Tibial nerve (tissue), 4 donors: Measurements from ENCODE around the gene OR6K2. TPM values are rescaled to one million over a fixed set of nuclear protein-coding genes. Genes with fewer than 3 reads are reported as not detected.

ENCODE experiments used
- DNase-seq, 2 donors: peaks; one replicate each; pipeline ENCODE4 v3.0.0-alpha.2; 2019; ENCODE audit warnings: low spot score in 2 of 2
- H3K27ac ChIP-seq, 4 donors: fragments of 200-600 bp; sonication (generic) in 3 of 4; one replicate each; pipeline ENCODE4 v1.5.1; 2017 to 2019; ENCODE audit warnings: mild to moderate bottlenecking in 1 of 4
- H3K27me3 ChIP-seq, 2 donors: fragments of 200-600 bp; sonication (generic) in 1 of 2; one replicate each; pipeline versions ENCODE4 v1.5.1 to v1.6.0; 2017 to 2019
- H3K36me3 ChIP-seq, 3 donors: fragments of 200-600 bp; sonication (generic); one replicate each; pipeline ENCODE4 v1.5.1; 2018 to 2019
- H3K4me1 ChIP-seq, 4 donors: fragments of 200-600 bp; sonication (generic) in 3 of 4; one replicate each; pipeline ENCODE4 v1.5.1; 2017 to 2019
- H3K4me3 ChIP-seq, 4 donors: fragments of 200-600 bp; sonication (generic) in 3 of 4; one replicate each; pipeline ENCODE4 v1.5.1; 2017 to 2019; ENCODE audit warnings: mild to moderate bottlenecking in 1 of 4, moderate library complexity in 1 of 4
- H3K9me3 ChIP-seq, 4 donors: fragments of 200-600 bp; sonication (generic) in 3 of 4; one replicate each; pipeline ENCODE4 v1.5.1; 2017 to 2019
- CTCF ChIP-seq, 5 experiments: fragments of 200-600 bp in 3 of 5; fragments of 450-650 bp in 2 of 5; sonication (generic) in 3 of 5; IDR thresholded peaks; one replicate each; pipeline ENCODE4 v1.5.1; 2016 to 2019; ENCODE audit warnings: antibody characterized with exemption in 5 of 5, mild to moderate bottlenecking in 3 of 5, moderate library complexity in 2 of 5
- EP300 ChIP-seq, 2 donors: sonication (generic); formaldehyde crosslinking; IDR thresholded peaks; one replicate each; pipeline ENCODE4 v1.6.1; 2017; ENCODE audit warnings: antibody characterized with exemption in 2 of 2, mild to moderate bottlenecking in 1 of 2
- POLR2A ChIP-seq, 2 donors: fragments of 450-650 bp; IDR thresholded peaks; one replicate each; pipeline ENCODE4 v1.6.1; 2017; ENCODE audit warnings: antibody characterized with exemption in 2 of 2, mild to moderate bottlenecking in 2 of 2, moderate library complexity in 2 of 2
- WGBS, 2 donors: methylation state at CpG; one replicate each; pipeline ENCODE4 v1.1.5; 2018; 5-methylcytosine and 5-hydroxymethylcytosine counted together
- total RNA-seq, 4 donors: library from RNA; depleted of rRNA; stranded (reverse); fragments of >200 nt; gene quantifications; one replicate each; pipeline ENCODE4 v1.1.0, GENCODE V29; 2016

Gene OR6K2
- not detected for total RNA-seq

GRCh38 chr1:158700552-158700951 lies at the start of gene OR6K2:
OR6K2 (minus strand) TSS chr1:158700652; CDS start chr1:158700652, 0 bp downstream.
- Histone ChIP-seq H3K4me1 (no peaks in the 10 kb centered on the region), H3K27me3 (no peaks in the 10 kb centered on the region), H3K27ac (no peak within 1 kb of the TSS), H3K4me3 (no peak within 1 kb of the TSS), H3K9me3 (no peaks in the 10 kb centered on the region), H3K36me3 (no peaks in the 10 kb centered on the region)
- WGBS, 2 donors = 90 to 91% methylated on average over 4 of the region's 4 CpGs
- no peak for DNase-seq
- no peak for TF ChIP-seq POLR2A (IDR thresholded peaks at IDR 0.05)
- no peak for TF ChIP-seq CTCF (IDR thresholded peaks at IDR 0.05)
- no peak for TF ChIP-seq EP300 (IDR thresholded peaks at IDR 0.05)

- Histone ChIP-seq H3K27me3 (no peaks in the 10 kb centered on the region), H3K9me3 (no peaks in the 10 kb centered on the region), H3K27ac (no peak overlapping the region), H3K36me3 (no peaks in the 10 kb centered on the region), H3K4me3 (no peak overlapping the region), H3K4me1 (no peaks in the 10 kb centered on the region)
- no peak for TF ChIP-seq CTCF (IDR thresholded peaks at IDR 0.05)
- DNase-seq = no peak
These were observed 35.4 kb upstream of the OR6K2 start for GRCh38 chr1:158735848-158736247.

- WGBS, 2 donors = 66 to 78% methylated on average over 2 of the region's 2 CpGs
- no peak overlapping the region for H3K27ac ChIP-seq
- no peaks in the 10 kb centered on the region for H3K36me3 ChIP-seq
- no peak for DNase-seq
- H3K4me1 ChIP-seq = no peaks in the 10 kb centered on the region
- no peak for TF ChIP-seq CTCF (IDR thresholded peaks at IDR 0.05)
- TF ChIP-seq POLR2A (IDR thresholded peaks at IDR 0.05) = no peak
- TF ChIP-seq EP300 (IDR thresholded peaks at IDR 0.05) = no peak
- no peak overlapping the region for H3K4me3 ChIP-seq
- H3K9me3 ChIP-seq = no peaks in the 10 kb centered on the region
- no peaks in the 10 kb centered on the region for H3K27me3 ChIP-seq
These were observed 32.1 kb upstream of the OR6K2 start for GRCh38 chr1:158732524-158732923.

GRCh38 chr1:158731707-158732106 lies 31.3 kb upstream of the OR6K2 start:
- H3K4me1 ChIP-seq = no peaks in the 10 kb centered on the region
- no peaks in the 10 kb centered on the region for H3K36me3 ChIP-seq
- H3K27ac ChIP-seq = no peak overlapping the region
- 80 to 81% methylated on average over 4 of the region's 4 CpGs for WGBS, 2 donors
- DNase-seq = no peak
- no peak for TF ChIP-seq CTCF (IDR thresholded peaks at IDR 0.05)
- no peak for TF ChIP-seq POLR2A (IDR thresholded peaks at IDR 0.05)
- TF ChIP-seq EP300 (IDR thresholded peaks at IDR 0.05) = no peak
- no peaks in the 10 kb centered on the region for H3K9me3 ChIP-seq
- H3K27me3 ChIP-seq = no peaks in the 10 kb centered on the region
- no peak overlapping the region for H3K4me3 ChIP-seq

GRCh38 chr1:158730453-158730852 lies 30.0 kb upstream of the OR6K2 start:
- Histone ChIP-seq H3K36me3 (no peaks in the 10 kb centered on the region), H3K27me3 (no peaks in the 10 kb centered on the region), H3K4me3 (no peak overlapping the region), H3K9me3 (no peaks in the 10 kb centered on the region), H3K27ac (no peak overlapping the region), H3K4me1 (no peaks in the 10 kb centered on the region)
- TF ChIP-seq CTCF (IDR thresholded peaks at IDR 0.05) (no peak), POLR2A (IDR thresholded peaks at IDR 0.05) (no peak), EP300 (IDR thresholded peaks at IDR 0.05) (no peak)
- WGBS, 2 donors = 80 to 84% methylated on average over 4 of the region's 4 CpGs
- DNase-seq = no peak
